OCI-LY7 (cell line): Measurements from ENCODE around the gene ORM2. TPM values are rescaled to one million over a fixed set of nuclear protein-coding genes. Genes with fewer than 3 reads are reported as not detected.

ENCODE experiments used
- BruUV-seq: library from RNA; stranded (reverse); fragments of 400-500 nt; replicated peaks from 2 replicates; lab custom pipeline; 2021; lab: Mats Ljungman, UMichigan
- CTCF ChIA-PET: fragments of 300-600 bp; sonication (Branson Sonifier 250); formaldehyde crosslinking; loops from one replicate; lab custom pipeline; 2022; ENCODE audit warnings: antibody characterized with exemption; ENCODE audit not compliant: unreplicated experiment; lab: Charles Lee
- POLR2A ChIA-PET: fragments of 300-600 bp; sonication (Branson Sonifier 250); formaldehyde crosslinking; loops from one replicate; lab custom pipeline; 2022; ENCODE audit warnings: antibody characterized with exemption; lab: Charles Lee
- DNase-seq: peaks from one replicate; pipeline ENCODE4 v3.0.0-alpha.2; 2015; ENCODE audit warnings: low spot score
- H2AFZ ChIP-seq: fragments of 200-600 bp; sonication (generic), shearing (Covaris generic); 2 replicates; pipeline ENCODE4 v1.6.1; 2014; ENCODE audit warnings: mild to moderate bottlenecking, antibody characterized with exemption, low read length, moderate library complexity
- H3K27ac ChIP-seq: fragments of 200-600 bp; sonication (generic); 2 replicates; pipeline ENCODE4 v1.5.1; 2014; ENCODE audit warnings: mixed run types, low read depth, mild to moderate bottlenecking, moderate library complexity, low read length, inconsistent platforms; ENCODE audit not compliant: poor library complexity, severe bottlenecking
- H3K36me3 ChIP-seq: fragments of 200-600 bp; sonication (generic); 2 replicates; pipeline ENCODE4 v1.6.1; 2014; ENCODE audit warnings: mild to moderate bottlenecking, antibody characterized with exemption, low read length, moderate library complexity, mixed read lengths; ENCODE audit not compliant: insufficient read depth
- H3K4me1 ChIP-seq: fragments of 200-600 bp; sonication (generic); 2 replicates; pipeline ENCODE4 v1.5.1; 2014; ENCODE audit warnings: mild to moderate bottlenecking, low read length; ENCODE audit not compliant: insufficient read depth, poor library complexity, severe bottlenecking
- H3K4me2 ChIP-seq: fragments of 200-600 bp; sonication (generic); 2 replicates; pipeline ENCODE4 v1.6.1; 2014; ENCODE audit warnings: mild to moderate bottlenecking, low read length
- H3K4me3 ChIP-seq: fragments of 200-600 bp; sonication (generic); 2 replicates; pipeline ENCODE4 v1.5.1; 2014; ENCODE audit warnings: mild to moderate bottlenecking, low read depth, low read length; ENCODE audit not compliant: poor library complexity, severe bottlenecking
- H3K79me2 ChIP-seq: fragments of 200-600 bp; sonication (generic); 2 replicates; pipeline ENCODE4 v1.6.1; 2016; ENCODE audit warnings: low read depth, mild to moderate bottlenecking, low read length, moderate library complexity, mixed read lengths; ENCODE audit not compliant: insufficient read depth
- H3K9me2 ChIP-seq: fragments of 200-600 bp; sonication (generic); 2 replicates; pipeline ENCODE4 v1.6.1; 2016; ENCODE audit warnings: mild to moderate bottlenecking, low read length, mixed read lengths; ENCODE audit not compliant: insufficient read depth
- H3K9me3 ChIP-seq: fragments of 200-600 bp; sonication (generic); 2 replicates; pipeline ENCODE4 v1.6.1; 2014; ENCODE audit warnings: mild to moderate bottlenecking, mixed run types, low read length, mixed read lengths
- H4K20me1 ChIP-seq: fragments of 200-600 bp; sonication (generic); 2 replicates; pipeline ENCODE4 v1.6.1; 2014; ENCODE audit warnings: mild to moderate bottlenecking, antibody characterized with exemption, low read length, moderate library complexity, mixed read lengths; ENCODE audit not compliant: insufficient read depth
- EZH2phosphoT487 ChIP-seq: fragments of 200-600 bp; sonication (generic); IDR thresholded peaks from 2 replicates; pipeline ENCODE4 v1.6.1; 2018; ENCODE audit warnings: low read depth, borderline replicate concordance, mild to moderate bottlenecking, mixed run types, antibody characterized with exemption, low read length, moderate library complexity, mixed read lengths
- intact Hi-C: fragments of 100-400 bp; cut with micrococcal nuclease; formaldehyde crosslinking; loops from one replicate; pipeline ENCODE4 v1.10.0; 2022; ENCODE audit not compliant: unreplicated experiment
- total RNA-seq, 2 experiments: library from RNA; depleted of rRNA in 1 of 2; stranded (reverse); fragments of >200 nt in 1 of 2; shearing (Covaris generic) in 1 of 2; gene quantifications; 2 replicates each; pipeline ENCODE4 v1.2.3, GENCODE V29; 2014 to 2022
- TF ChIP-seq, protein P1 (sequence below): fragments of 200-600 bp; sonication (generic); conservative IDR thresholded peaks from 2 replicates; pipeline ENCODE4 v1.5.1; 2014; ENCODE audit warnings: mild to moderate bottlenecking, antibody characterized with exemption, low read length, moderate library complexity, mixed read lengths

Gene ORM2
- total RNA-seq, 2 experiments from 2014 or later: not detected

DNA sequence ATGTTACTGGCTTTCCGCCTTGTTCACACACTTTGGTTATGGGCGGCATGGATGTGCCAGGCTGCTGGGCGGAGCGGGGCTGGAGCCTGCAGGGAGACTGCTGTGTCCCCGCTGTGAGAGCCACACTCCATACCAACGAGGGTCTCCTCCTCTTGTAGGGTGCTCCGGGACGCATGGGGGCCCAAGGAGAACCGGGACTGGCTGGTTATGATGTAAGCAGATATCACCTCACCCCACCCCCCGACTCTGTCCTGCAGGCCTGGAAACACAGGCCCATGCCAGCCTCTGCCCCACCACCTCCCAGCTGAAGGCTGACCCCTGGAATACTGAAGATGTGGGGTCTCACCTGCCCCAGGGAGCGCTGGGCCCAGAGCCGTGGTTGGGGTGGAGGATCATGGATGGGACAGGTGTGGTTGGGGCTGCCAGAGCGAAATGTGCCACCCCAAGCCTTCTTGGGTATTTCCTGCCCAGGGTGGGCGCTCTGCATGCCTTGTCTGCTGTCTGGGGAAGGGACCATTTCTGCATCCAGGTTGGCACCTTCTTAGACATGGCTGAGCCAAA is 46.0 kb upstream of the ORM2 start:
- no peaks in the 10 kb centered on the region for H3K9me3 ChIP-seq

DNA sequence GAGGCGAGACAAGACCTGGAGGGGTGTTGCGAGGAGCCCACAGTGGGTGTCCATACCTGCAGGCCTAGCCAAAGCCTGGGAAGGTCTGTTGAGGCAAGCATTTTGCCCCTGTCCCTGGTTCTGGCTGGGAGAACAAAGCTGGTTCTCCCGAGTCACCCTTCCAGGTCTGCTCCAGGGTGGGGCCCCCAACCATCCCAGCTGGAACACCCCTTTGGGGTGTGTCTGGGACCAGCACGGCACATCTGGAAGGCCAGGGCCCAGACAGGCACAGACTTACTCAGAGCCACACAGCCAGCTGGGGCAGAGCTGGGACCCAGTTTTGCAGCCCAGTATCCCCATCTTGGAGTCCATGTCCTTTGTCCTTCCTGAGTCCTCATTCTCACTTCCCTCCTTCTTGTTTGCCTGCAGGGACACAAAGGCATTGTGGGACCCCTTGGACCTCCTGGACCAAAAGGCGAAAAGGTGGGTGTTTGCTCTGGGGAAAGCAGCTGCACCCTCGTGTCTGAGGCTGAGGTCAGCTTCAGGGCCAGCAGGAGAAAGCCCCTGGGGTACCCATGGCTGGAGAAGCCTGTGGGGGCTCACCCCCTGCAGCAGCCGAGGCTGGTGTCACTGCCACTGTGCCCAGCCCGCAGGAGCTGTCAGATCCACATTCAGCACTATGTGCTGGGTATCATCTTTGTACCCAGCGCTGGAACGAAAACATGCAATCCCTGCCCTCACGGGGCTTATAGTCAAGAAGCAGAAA is 45.2 kb upstream of the ORM2 start:
- TF ChIP-seq EZH2phosphoT487: no peak
- TF ChIP-seq, protein P1, sequence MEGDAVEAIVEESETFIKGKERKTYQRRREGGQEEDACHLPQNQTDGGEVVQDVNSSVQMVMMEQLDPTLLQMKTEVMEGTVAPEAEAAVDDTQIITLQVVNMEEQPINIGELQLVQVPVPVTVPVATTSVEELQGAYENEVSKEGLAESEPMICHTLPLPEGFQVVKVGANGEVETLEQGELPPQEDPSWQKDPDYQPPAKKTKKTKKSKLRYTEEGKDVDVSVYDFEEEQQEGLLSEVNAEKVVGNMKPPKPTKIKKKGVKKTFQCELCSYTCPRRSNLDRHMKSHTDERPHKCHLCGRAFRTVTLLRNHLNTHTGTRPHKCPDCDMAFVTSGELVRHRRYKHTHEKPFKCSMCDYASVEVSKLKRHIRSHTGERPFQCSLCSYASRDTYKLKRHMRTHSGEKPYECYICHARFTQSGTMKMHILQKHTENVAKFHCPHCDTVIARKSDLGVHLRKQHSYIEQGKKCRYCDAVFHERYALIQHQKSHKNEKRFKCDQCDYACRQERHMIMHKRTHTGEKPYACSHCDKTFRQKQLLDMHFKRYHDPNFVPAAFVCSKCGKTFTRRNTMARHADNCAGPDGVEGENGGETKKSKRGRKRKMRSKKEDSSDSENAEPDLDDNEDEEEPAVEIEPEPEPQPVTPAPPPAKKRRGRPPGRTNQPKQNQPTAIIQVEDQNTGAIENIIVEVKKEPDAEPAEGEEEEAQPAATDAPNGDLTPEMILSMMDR: no peak
- BruUV-seq: no TSS peak
- no peak overlapping the region for H3K27ac ChIP-seq
- H3K9me2 ChIP-seq: no peaks in the 10 kb centered on the region
- no peaks in the 10 kb centered on the region for H3K36me3 ChIP-seq
- no peak overlapping the region for H2AFZ ChIP-seq
- intact Hi-C loops: no loop called here
- POLR2A ChIA-PET: no interaction called here
- H3K4me1 ChIP-seq: no peaks in the 10 kb centered on the region
- no peak overlapping the region for H3K4me3 ChIP-seq
- no peaks in the 10 kb centered on the region for H3K79me2 ChIP-seq
- no peak for DNase-seq
- no peaks in the 10 kb centered on the region for H4K20me1 ChIP-seq
- no peaks in the 10 kb centered on the region for H3K9me3 ChIP-seq
- CTCF ChIA-PET: no interaction called here
- H3K4me2 ChIP-seq: no peak overlapping the region

More for the DNA sequence above, 46.0 kb upstream of the ORM2 start:
- Histone ChIP-seq H3K9me2 (no peaks in the 10 kb centered on the region), H4K20me1 (no peaks in the 10 kb centered on the region), H3K4me1 (no peaks in the 10 kb centered on the region), H3K36me3 (no peaks in the 10 kb centered on the region), H2AFZ (no peak overlapping the region), H3K4me2 (no peak overlapping the region), H3K4me3 (no peak overlapping the region), H3K79me2 (no peaks in the 10 kb centered on the region), H3K27ac (no peak overlapping the region)
- CTCF ChIA-PET: no interaction called here
- TF ChIP-seq EZH2phosphoT487: no peak
- TF ChIP-seq, protein P1: no peak
- POLR2A ChIA-PET: no interaction called here
- intact Hi-C loops: no loop called here
- no TSS peak for BruUV-seq
- DNase-seq: no peak

DNA sequence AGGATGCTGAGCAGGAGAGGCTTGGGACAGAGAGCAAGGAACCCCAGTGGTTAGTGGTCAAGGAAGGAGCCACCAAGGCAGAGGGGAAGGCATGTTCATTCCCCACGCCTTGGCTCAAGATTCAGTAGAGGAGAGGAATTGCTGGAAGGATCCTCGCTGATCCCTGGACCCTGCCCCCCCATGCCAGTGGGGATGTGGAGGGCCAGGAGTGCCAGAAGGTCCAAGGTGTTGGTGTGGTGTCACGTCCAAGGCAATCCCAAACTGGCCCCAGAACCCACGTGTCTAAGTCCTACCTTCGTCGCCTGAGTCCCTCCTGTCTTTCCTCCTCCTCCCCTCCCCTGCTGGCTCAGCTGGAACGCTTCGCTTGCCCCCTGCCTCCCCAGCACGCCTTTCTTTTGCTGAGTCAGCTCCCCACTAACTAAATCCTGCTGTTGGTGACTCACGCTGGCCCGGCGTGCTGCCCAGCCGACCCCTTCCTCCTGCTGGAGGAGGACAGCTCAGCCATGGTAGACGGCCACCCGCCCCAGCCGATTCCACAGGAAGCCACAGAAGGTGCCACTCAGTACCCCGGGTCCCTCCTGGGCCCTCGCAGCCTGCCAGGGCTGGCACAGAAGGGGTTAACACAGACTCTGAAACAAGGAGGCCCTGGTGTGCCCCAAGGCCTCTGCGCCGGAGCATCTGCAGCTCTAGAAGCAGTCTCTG is 44.4 kb upstream of the ORM2 start:
- TF ChIP-seq, protein P1: no peak
- TF ChIP-seq EZH2phosphoT487: no peak
- POLR2A ChIA-PET: no interaction called here
- Histone ChIP-seq H2AFZ (no peak overlapping the region), H3K9me3 (no peaks in the 10 kb centered on the region), H3K4me3 (no peak overlapping the region), H4K20me1 (no peaks in the 10 kb centered on the region), H3K4me1 (no peaks in the 10 kb centered on the region), H3K27ac (no peak overlapping the region), H3K9me2 (no peaks in the 10 kb centered on the region), H3K79me2 (no peaks in the 10 kb centered on the region), H3K36me3 (no peaks in the 10 kb centered on the region), H3K4me2 (no peak overlapping the region)
- CTCF ChIA-PET: no interaction called here
- no peak for DNase-seq
- intact Hi-C loops: no loop called here
- no TSS peak for BruUV-seq
